CD4-positive, alpha-beta T cell treated with Interleukin-1 beta for 1 hour (primary cell): ENCODE results near the gene INPP5A.
A peak's percentile ranks its signal among the peaks of the same experiment; 100 is the strongest.

Experiments used
- DNase-seq, 2 donors: peaks; one replicate each; pipeline ENCODE4 v3.0.0-alpha.2; 2020 to 2022

The INPP5A gene

DNA sequence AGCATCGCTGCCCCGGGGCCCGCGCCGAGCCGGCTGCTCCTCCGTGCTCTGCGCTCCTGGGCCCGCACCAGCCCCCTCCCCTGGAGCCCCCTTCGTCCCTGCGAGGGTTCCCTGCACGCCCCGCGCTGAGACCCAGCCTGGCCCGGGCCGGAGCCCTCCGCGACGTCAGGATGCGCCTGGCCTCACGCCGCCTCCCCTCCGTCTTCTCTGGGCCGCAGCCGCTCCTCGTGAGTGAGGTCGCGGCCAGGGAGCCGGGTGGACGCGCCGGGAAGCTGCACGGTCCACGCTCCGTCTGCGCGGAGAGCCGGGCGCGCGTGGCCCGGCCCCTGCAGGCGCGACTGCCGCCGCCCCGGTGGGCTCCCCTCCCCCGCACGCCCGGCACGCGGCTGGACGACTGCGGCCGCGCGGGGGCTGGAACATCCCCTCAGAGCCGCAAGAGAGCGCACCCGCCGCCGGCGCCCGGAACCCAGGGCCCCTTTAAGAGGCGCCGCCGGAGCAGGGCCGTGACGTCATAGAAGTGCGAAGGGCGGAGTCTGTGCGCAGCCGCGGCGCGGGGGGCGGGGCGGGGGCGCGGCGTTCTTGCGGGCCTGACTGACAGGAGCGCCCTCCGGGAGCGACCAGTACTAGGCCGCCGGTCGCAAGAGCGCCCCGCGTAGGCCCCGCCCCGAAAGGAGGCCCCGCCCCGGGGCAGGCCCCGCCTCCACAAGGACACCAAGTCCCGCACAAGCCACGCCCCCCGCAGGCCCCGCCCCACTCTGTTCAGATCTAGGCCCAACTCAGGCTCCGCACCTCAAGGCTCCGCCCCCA, 507 bp upstream of the INPP5A start:
- peak; percentile 100 for DNase-seq

DNA sequence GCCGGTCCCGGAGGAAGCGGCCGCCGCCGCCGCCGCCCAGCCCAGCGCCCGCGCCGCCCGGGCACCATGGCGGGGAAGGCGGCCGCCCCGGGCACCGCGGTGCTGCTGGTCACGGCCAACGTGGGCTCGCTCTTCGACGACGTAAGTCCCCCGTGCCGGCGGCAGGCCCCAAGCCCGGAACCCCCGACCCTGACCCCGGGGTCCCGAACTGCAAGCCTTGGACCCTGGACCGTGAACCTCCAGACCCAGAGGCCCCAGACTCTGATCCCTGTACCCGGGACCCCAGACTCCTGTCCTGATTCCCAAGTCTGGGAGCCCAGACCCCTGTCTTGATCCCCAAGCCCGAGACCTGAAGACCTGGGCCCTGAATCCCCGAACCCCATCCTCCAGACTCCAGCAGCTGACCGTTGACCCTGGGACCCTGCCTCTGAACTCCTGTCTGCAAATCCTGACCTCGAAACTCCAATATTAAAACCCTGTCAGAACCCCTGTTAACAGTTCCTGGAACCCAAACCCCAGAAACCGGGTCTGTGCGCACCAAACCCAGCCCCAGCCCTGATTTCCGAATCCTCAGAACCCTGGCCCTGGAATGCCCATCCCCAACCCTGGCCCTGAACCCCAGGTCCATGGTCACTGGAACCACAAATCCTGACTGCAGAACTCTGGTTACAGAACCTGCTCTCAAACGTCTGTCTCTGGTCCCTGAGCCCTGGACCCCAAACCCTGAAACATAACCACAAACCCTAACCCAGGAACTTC, 623 bp downstream of the INPP5A start:
- DNase-seq, result no peak

DNA sequence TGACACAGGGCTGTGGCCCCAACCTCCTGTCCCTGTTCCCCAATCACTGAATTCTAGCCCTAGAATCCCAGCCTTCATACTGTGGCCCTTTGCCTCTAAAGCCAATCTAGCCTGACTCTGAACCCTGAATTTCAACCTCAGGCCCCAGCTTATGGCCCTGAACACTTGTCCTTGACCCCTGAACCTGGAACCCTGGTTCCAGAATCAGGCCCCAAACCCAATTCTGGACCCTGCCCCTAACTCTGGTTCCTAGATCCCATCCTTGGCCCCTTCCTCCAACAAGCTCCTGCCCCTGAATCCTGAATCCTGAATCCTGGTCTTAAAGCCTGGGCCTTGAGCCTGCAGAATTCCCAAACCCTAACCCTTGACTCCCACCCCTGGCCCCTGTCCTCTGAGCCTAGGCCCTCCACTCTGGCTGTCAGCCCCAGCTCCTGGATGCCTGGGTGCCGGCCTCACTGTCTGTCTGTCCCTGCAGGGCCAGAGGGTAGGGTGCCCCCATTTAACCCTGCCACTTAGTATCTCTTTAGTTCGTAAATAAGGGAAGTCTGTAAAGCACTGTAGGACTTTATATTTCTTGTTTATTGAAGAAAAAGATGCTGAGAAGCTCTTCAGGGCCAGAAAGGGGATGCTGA, 1.3 kb downstream of the INPP5A start:
- no peak for DNase-seq

DNA sequence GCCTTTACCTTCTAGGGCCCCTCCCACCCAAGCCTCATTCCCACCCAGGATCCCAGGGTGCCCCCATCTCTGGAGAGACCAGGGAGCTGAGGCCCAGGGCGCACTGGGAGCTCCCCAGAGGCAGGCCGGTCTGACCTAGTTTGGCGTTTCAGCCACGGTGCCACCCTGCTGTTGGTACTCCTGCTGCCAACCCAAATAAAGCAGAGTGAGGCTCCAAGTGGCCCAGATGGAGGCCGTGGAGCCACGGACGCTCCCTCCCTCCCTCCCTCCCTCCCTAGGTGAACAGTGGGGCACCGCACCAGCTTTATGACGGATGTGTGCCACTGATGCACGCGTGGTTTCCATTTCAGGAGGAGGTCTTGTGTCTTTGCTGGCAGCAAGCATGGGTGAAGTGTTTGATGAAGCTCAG, 1.8 kb downstream of the INPP5A start:
- DNase-seq, result peak in 1 of 2 donors; percentile 37

DNA sequence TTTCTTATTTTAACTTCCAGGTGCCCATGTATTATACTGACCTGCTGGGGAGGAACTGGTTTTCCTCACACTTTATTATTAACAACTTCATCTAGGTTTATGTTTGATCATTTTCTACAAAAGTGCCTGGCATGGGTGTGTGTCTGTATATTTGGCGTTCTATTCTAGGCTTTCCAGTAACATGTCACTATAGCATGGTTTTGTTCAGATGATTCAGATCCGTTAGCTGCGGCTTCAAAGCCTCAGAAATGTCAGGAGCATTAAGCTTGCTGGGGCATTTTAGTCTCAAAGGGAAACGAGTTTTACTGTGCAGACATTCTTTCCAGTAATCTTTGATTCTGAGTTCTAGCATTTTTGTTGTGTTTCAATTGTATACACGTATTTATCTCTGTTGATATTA, 2.3 kb downstream of the INPP5A start:
- DNase-seq, result no peak

DNA sequence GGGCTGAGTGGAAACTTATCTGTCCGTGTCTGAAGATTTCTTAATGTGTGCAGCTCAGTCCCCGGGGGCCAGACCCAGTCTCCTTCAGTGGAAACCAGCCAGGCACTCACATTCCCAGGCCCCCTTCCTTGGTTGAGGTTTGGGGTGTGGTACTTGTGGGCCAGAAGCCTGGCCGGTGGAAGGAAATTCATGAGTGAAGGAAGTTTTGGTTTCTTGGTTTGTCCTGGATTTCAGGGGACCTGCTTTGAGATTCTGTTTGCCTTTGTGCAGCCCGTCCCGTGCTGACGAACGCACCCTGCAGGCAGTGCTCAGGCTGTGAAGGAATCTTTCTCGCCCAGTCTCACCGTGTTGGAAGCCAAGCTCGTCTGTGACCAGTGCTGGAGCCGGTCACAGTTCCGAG, 2.9 kb downstream of the INPP5A start:
- DNase-seq, result no peak

DNA sequence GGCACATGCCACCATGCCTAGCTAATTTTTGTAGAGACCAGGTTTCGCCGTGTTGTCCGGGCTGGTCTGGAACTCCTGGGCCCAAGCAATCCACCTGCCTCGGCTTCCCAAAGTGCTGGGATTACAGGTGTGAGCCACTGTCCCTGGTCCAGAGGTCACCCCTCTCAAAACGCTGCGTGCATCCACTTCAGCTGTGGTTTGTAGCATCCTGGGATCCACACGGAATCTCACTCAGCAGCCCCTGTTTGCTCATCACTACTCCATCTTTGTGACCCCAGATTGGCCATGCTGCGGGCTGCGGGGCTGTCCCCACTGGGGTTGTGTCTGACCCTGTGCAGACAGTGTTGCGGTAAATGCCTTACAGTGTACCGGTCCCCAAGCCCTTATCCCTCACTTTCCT, 3.5 kb downstream of the INPP5A start:
- DNase-seq, result no peak

DNA sequence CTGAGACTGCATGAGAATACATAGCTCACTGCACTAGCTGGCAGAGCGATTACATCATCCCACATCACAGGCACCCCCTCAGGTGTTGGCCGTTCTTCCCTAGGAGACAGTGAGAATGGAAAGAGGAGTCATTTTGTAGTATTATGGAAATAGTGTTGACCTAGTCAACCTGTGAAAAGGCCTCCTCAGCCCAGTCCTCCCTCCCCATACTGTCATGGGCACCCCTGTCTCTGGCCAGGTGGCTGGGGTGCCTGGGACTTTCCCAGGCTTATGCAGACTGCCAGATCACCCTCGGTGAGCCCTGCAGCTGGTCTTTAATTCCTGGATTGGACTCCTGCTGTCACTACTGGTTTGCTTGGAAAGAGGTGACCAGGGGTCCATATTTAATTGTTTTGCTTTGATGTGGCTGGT, 4.0 kb downstream of the INPP5A start:
- no peak for DNase-seq

DNA sequence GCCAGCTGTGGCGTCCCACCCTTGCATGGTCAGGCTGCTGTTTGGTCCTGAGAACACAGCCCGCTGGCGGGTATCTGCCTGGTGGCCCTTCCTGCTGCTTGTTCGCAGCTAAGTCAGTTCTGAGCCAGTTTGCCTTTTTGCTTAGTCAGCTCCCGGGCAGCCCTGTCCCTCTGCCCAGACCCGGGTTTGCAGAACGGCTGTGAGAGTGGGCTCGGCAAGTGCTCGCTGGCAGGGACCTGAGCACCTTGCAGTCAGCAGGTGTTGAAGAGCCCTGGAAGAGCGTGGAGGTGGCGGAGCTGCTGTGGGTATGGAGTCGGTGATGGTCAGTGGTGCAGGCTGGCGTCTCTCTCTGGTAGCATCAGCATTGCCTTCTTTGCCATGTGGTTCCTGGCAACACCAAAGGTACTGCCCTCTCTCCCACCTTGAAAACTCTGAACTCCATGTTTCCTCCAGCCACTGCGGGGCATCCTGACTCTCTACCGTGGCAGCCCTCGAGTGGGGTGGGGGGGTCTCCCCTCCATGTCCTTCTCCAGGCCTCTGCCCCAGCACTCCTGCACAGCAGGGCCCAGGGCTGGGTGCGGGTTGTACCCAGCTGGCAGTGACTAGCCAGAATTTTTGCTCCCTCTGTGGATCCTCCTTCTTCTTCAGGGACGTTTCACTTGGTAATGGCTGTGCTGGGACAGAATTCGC, 4.6 kb downstream of the INPP5A start:
- DNase-seq, result no peak

DNA sequence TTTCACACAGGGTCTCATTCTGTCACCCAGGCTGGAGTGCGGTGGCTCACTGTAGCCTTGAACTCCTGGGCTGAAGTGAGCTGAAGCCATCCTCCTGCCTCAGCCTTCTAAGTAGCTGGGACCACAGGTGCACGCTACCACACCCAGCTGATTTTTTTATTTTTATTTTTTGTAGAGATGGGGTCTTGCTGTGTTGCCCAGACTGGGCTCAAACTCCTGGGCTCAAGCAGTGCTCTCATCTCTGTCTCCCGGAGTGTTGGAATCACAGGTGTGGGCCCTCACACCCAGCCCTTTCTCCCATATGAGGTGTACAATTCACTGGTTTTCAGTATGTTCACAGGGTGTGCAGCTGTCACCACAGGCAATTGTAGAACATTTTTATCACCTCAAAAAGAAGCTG, 5.2 kb downstream of the INPP5A start:
- no peak for DNase-seq

DNA sequence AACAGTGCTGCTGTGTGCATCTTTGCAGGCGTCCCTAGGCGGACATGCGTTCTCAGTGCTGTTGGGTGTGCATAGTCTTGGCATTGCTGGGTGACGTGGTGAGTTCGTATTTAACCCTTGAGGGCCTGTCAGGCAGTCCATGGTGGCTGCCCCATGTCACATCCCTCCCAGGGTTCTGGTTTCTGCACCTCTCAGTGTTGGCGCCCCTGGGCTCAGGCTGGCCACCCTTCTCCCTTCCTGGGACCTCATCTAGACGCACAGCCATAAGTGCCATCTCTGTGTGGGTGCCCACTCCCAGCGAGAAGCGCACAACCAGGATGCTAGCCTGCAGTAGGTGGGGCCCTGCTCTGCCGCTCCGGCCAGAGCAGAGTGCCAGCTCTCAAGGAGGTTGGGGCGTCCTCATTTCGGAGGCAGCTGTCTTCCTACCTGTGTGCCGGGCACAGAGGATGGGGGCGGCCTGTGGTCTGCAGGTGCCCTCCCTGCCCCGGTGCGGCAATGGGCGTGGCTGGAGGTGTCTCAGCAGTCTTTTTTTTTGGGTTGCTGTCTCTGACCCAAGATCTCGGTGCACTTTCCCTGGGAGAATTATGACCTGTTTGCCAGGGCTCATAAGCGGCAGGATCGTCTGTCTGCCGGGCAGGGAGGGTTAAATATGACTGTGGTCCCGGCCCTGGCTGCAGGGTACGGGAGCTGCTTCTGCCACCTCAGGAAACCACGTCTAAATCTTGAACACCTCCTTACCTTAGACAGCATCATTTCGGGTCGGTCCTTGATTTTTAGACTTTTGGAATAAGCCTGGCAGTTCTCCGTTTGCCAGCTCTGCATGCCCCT, 6.5 kb downstream of the INPP5A start:
- DNase-seq, result no peak

DNA sequence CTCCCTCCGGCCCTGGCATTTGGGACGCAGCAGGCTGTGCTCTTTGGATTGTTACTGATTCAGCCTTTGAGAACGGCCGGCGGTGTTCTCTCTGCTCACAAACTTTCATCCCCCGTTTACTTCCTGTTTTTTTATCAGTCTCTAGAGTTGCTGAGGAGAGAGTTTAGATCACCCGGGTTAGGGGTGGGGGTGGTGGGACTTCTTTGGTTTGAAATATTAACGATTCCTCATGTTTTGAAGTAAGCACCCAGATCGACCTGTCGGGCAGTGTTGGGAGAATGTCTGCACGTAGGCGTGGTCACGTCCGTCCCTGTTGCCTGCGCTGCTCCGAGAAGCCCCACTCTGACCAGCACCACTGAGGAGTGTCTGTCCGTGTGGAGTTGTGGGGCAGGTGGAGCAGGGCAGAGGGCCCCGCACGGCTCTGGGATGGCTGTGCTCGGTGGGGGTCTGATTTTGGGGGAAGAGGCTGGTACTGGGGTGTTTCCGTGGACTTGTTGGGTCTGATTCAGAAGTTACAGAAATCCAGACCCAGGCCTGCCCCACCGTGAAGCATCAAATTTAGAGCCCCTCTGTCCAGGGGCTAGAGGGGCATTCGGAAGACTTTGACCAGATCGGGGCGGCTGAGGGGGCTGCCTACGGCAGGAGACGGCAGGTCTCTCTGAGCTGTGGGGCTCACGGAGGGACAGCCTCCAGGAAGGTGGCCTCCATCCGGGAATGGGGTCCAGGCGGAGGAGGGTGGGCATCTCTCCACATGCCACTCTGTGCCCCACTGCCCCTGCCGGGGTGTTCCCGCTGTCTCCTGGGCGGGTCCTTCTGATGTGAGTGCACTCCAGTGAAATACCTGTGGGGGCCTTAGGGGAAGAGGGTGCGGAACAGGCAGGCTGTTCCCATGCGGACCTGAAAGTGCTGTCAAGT, 7.4 kb downstream of the INPP5A start:
- no peak for DNase-seq

DNA sequence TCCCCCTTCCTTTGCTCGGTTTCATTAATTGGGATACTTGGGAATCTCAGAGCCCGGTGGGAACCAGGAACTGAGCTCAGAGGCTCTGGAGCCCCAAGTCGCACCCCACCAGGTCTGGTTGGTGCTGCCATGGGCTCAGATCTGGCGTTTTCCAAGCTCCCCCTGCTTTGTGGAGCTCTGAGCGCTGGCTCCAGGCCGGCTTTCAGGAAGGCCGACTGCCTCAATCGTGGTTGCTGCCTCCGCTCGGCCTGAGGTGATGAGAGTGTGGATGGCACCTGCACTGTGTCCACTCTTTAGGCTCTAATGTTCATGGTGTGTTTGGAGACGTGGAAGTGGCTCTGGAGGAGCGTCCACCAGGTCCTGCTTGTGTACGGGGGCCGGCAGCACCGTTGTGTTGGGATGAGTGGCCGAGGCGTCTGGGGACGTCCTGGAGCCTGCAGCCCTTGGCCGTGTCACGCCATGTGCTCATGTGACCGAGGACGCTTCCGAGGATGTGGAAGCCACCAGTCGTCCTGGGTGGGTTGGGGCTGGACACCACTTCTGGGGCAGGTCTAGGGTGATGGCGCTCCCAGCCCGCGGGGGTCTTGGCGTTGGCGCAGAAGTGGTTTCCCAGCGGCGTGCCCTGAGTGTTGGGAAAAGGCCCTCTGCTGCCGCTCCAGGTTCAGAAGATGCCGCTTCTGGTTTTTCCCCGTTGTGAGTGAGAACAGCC, 8.2 kb downstream of the INPP5A start:
- no peak for DNase-seq

DNA sequence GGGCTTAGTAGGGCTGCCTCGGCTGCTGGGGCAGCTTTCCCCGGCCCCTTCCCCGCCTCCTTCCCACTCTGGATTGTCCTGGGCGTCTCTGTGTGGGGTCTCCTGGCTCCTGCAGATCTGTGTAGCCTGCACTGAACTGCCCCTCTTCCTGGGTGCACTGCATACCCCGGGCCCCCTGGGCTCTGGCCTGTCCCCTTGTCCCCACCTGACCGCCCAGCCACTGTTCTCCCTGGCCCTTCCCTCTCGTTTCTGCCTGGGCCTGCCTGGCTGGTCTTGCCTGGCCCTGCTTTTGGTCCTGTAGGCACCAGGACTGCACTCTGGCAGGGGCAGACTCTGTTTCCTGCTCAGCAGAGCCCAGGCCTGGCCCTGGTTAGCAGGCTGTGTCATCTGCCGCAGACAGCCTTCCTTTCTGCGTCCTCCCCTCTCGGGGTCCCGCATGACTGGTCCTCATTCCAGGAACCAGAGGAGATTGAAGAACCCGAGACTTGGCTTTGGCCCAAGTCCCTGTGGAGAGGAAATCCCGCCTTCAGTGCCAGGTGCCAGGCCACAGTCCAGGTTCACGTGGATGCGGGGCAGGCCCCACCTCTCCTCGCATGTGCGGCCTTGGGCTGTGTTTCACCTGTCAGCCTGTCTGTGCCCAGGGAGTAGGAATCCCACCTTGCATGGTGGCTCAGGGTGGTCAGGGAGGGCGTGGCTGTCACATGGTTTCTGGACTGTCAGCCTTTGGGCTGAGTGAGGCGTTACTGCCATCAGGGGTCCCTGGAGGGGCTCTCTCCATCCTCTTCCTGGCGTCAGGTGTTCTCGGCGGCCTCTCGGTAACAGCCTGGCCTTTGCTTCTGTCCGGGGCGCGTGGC, 9.2 kb downstream of the INPP5A start:
- DNase-seq, result peak in 1 of 2 donors; percentile 49

DNA sequence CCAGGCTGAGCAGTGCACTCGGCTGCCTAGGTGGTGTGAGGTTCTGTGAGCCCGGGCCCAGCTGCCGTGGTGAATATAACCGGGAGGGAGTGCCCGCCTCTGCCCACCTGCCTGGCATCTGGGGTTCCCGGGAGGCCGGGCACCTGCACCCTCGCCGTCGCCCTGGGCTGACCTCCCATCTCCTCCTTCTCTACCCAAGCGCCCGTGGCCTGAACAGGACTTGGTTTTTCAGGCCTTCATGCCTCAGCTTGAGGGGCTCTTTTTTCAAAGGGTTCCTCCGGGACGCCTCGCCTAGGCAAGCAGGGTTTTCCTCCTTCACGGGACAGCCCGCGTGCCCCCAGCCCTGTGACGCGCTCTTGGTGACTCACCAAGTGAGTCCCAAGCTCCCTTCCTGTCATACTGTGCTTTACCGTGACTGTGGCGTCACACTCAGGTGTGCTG, 9.9 kb downstream of the INPP5A start:
- DNase-seq, result peak in 1 of 2 donors; percentile 71

DNA sequence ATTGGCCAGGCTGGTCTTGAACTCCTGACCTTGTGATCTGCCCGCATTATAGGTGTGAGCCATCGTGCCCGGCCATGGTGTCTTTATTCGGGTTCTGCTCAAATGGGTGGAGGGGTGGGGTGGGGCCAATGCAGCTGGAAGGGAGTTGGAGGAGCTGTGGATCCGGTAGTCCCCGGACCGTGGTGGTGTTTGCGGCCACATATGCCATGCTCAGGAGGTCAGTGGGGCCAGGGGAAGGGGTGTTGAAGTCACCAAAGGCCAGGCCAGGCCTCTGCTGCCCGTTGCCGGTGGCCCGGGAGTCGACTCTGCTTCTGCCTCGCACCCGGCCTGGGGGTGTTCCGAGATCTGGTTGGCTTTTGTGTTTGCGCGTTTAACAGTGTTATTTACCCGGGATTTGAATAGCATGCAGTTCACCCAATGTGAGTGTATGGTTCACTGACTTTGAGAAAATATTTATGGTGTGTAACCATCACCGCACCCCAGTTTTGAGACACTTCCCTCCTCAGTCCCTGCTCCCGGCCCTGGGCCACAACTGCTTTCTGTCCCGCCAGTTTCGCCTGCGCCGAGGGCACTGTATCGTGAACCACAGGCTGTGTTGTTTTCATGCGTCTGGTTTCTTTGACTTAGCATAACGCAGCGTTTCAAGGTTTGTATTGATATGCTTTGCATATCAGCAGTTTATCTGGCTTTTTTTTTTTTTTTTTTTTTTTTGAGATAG, 10.7 kb downstream of the INPP5A start:
- peak in 1 of 2 donors; percentile 64 for DNase-seq

DNA sequence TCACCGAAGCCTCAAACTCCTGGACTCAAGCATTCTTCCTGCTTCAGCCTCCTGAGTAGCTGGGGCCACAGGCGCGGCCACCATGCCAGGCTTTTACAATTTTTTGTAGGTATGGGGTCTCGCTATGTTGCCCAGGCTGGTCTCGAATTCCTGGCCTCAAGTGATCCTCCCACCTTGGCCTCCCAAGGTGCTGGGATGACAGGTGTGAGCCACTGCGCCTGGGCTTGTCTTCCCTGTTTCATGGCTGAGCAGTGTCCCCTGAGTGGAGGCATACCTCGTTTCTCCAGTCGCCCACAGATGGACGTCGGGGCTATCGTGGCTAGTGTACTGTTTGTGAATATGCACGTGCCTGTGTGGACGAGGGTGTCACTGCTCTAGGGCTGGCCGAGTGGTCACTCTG, 11.3 kb downstream of the INPP5A start:
- DNase-seq, result no peak

DNA sequence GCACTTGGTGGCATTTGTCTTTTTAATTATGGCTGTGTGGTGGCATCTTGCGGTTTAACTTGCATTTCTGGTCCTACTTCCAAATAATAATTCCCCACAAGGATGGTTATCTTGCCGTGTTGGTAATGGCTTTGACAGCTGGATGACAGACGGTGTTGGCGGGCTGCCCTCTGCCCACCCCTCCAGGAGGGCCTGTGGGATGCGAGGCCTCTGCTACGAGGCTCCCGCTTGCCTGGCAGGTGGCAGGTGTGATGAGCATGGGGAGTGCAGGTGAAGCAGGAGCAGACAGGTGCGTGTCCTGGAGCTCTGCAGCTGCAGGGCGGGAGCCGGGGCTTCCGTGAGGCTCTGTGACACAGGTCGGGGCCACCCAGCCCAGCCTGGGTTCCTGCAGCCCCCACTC, 11.8 kb downstream of the INPP5A start:
- no peak for DNase-seq
